Keratinocyte (primary cell): Measurements from ENCODE around the gene CNDP2. TPM values are rescaled to one million over a fixed set of nuclear protein-coding genes. Genes with fewer than 3 reads are reported as not detected.

Experiments used
- DNase-seq: peaks from one replicate; pipeline ENCODE4 v3.0.0-alpha.2; 2011; ENCODE audit warnings: low read depth, missing footprints, low spot score
- FAIRE-seq: peaks from 2 replicates; lab custom pipeline; 2011; peaks lifted over from hg19 to GRCh38; lab: Jason Lieb, UNC
- H2AFZ ChIP-seq: 2 replicates; pipeline ENCODE4 v1.6.0; 2012; ENCODE audit warnings: low read length, control low read depth, inconsistent platforms; ENCODE audit not compliant: control insufficient read depth
- H3K27ac ChIP-seq: 2 replicates; pipeline ENCODE4 v1.5.1; 2011; ENCODE audit warnings: low read length; ENCODE audit not compliant: control insufficient read depth, insufficient read depth
- H3K27me3 ChIP-seq: 3 replicates; pipeline ENCODE4 v1.6.0; 2011; ENCODE audit warnings: low read length; ENCODE audit not compliant: control insufficient read depth, insufficient read depth; ENCODE audit errors: extremely low read depth
- H3K36me3 ChIP-seq, 2 experiments: 2 replicates in 1 of 2; 3 replicates in 1 of 2; pipeline ENCODE4 v1.5.1; 2011; ENCODE audit warnings: low read length in 2 of 2, mild to moderate bottlenecking in 1 of 2; ENCODE audit not compliant: control insufficient read depth in 2 of 2, insufficient read depth in 2 of 2; ENCODE audit errors: extremely low read depth in 1 of 2
- H3K4me1 ChIP-seq: 3 replicates; pipeline ENCODE4 v1.5.1; 2011; ENCODE audit warnings: low read length; ENCODE audit not compliant: control insufficient read depth, insufficient read depth; ENCODE audit errors: extremely low read depth
- H3K4me2 ChIP-seq: 3 replicates; pipeline ENCODE4 v1.6.0; 2011; ENCODE audit warnings: low read depth, low read length; ENCODE audit not compliant: control insufficient read depth, insufficient read depth; ENCODE audit errors: extremely low read depth
- H3K4me3 ChIP-seq, 3 experiments: fragments of 200-600 bp in 1 of 3; sonication (generic) in 1 of 3; 2 replicates in 2 of 3; 3 replicates in 1 of 3; pipeline ENCODE4 v1.5.1; 2011 to 2016; ENCODE audit warnings: low read length in 3 of 3, mild to moderate bottlenecking in 3 of 3, control low read depth in 2 of 3, inconsistent platforms in 1 of 3, low read depth in 1 of 3, mixed read lengths in 1 of 3, mixed run types in 1 of 3, moderate library complexity in 1 of 3; ENCODE audit not compliant: control insufficient read depth in 2 of 3, insufficient read depth in 2 of 3; ENCODE audit errors: extremely low read depth in 1 of 3
- H3K79me2 ChIP-seq: 2 replicates; pipeline ENCODE4 v1.6.0; 2012; ENCODE audit warnings: low read length; ENCODE audit not compliant: control insufficient read depth, insufficient read depth
- H3K9ac ChIP-seq: 3 replicates; pipeline ENCODE4 v1.6.0; 2011; ENCODE audit warnings: low read length; ENCODE audit not compliant: control insufficient read depth, insufficient read depth; ENCODE audit errors: extremely low read depth
- H3K9me1 ChIP-seq: 3 replicates; pipeline ENCODE4 v1.6.0; 2011; ENCODE audit warnings: low read length; ENCODE audit not compliant: control insufficient read depth, insufficient read depth; ENCODE audit errors: extremely low read depth
- H3K9me3 ChIP-seq: 2 replicates; pipeline ENCODE4 v1.5.1; 2012; ENCODE audit warnings: low read depth, low read length; ENCODE audit not compliant: control insufficient read depth
- H4K20me1 ChIP-seq: 3 replicates; pipeline ENCODE4 v1.6.0; 2011; ENCODE audit warnings: low read length; ENCODE audit not compliant: control insufficient read depth, insufficient read depth; ENCODE audit errors: extremely low read depth
- EZH2 ChIP-seq: IDR thresholded peaks from one replicate; pipeline ENCODE4 v1.6.1; 2012; ENCODE audit warnings: inconsistent platforms, mild to moderate bottlenecking, low read length, moderate library complexity
- dilution Hi-C: fragments of 300-500 bp; cut with MboI; formaldehyde crosslinking; loops from one replicate; pipeline ENCODE4 v1.7.0; 2020; ENCODE audit warnings: low sequenced_read_pairs; ENCODE audit not compliant: extremely low pct_ligation_motif_present
- polyA plus RNA-seq, 5 experiments: library from polyadenylated mRNA; depleted of rRNA in 3 of 5; stranded (reverse) in 3 of 5; stranded (forward) in 1 of 5; unstranded in 1 of 5; fragments of >200 nt; gene quantifications; 1 replicate in 1 of 5; 2 replicates in 3 of 5; 3 replicates in 1 of 5; pipeline versions ENCODE4 v1.2.1 to v1.2.3, GENCODE V29; 2011 to 2012; ENCODE audit warnings: missing spikeins in 2 of 5, low read depth in 1 of 5, low replicate concordance in 1 of 5
- TF ChIP-seq, protein P1 (sequence below), 3 experiments: IDR thresholded peaks in 1 of 3; conservative IDR thresholded peaks in 1 of 3; optimal IDR thresholded peaks in 1 of 3; 2 replicates in 2 of 3; 3 replicates in 1 of 3; pipeline versions ENCODE3 to v1.5.1; 2011; ENCODE audit warnings: low read length in 3 of 3, mild to moderate bottlenecking in 3 of 3, moderate library complexity in 2 of 3, control low read depth in 1 of 3, inconsistent platforms in 1 of 3; ENCODE audit not compliant: insufficient read depth in 2 of 3; ENCODE audit errors: extremely low read depth in 1 of 3

Gene CNDP2
- polyA plus RNA-seq, 1 donor (not counting 4 experiments of a cell fraction or from before 2014, with no cell fraction given) = 126 TPM

GRCh38 chr18:74453642-74454198, 42.4 kb upstream of the CNDP2 start:
- Histone ChIP-seq H3K9ac (no peak overlapping the region), H3K36me3 (no peaks in the 10 kb centered on the region), H3K27ac (no peak overlapping the region), H4K20me1 (no peaks in the 10 kb centered on the region), H3K9me1 (no peaks in the 10 kb centered on the region), H3K27me3 (peaks cover 37% of the 10 kb centered on the region), H3K9me3 (no peaks in the 10 kb centered on the region), H3K79me2 (no peaks in the 10 kb centered on the region), H2AFZ (no peak overlapping the region), H3K4me2 (no peak overlapping the region), H3K4me3 (no peak overlapping the region), H3K4me1 (no peaks in the 10 kb centered on the region)
- DNase-seq (no peak), FAIRE-seq (no peak)
- TF ChIP-seq EZH2 = no peak
- TF ChIP-seq, protein P1, sequence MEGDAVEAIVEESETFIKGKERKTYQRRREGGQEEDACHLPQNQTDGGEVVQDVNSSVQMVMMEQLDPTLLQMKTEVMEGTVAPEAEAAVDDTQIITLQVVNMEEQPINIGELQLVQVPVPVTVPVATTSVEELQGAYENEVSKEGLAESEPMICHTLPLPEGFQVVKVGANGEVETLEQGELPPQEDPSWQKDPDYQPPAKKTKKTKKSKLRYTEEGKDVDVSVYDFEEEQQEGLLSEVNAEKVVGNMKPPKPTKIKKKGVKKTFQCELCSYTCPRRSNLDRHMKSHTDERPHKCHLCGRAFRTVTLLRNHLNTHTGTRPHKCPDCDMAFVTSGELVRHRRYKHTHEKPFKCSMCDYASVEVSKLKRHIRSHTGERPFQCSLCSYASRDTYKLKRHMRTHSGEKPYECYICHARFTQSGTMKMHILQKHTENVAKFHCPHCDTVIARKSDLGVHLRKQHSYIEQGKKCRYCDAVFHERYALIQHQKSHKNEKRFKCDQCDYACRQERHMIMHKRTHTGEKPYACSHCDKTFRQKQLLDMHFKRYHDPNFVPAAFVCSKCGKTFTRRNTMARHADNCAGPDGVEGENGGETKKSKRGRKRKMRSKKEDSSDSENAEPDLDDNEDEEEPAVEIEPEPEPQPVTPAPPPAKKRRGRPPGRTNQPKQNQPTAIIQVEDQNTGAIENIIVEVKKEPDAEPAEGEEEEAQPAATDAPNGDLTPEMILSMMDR (optimal IDR thresholded peaks at IDR 0.05 in 1 of 3, IDR thresholded peaks at IDR 0.05 in 1 of 3, conservative IDR thresholded peaks at IDR 0.05 in 1 of 3; ENCODE audit: extremely low read depth in 1 of 3, insufficient read depth in 2 of 3, low read length in 3 of 3) = no peak
- dilution Hi-C loops = no loop called here

- DNase-seq = no peak
- no peak for TF ChIP-seq EZH2
- TF ChIP-seq, protein P1 (optimal IDR thresholded peaks at IDR 0.05 in 1 of 3, IDR thresholded peaks at IDR 0.05 in 1 of 3, conservative IDR thresholded peaks at IDR 0.05 in 1 of 3; ENCODE audit: extremely low read depth in 1 of 3, insufficient read depth in 2 of 3, low read length in 3 of 3) = no peak
- no peak overlapping the region for H3K27ac ChIP-seq
- no peak overlapping the region for H3K9ac ChIP-seq
- no peak overlapping the region for H3K4me2 ChIP-seq
- H3K4me1 ChIP-seq = no peaks in the 10 kb centered on the region
- H2AFZ ChIP-seq = no peak overlapping the region
- H3K27me3 ChIP-seq = peaks cover 41% of the 10 kb centered on the region
- no peaks in the 10 kb centered on the region for H3K36me3 ChIP-seq
- no peaks in the 10 kb centered on the region for H4K20me1 ChIP-seq
- no peak overlapping the region for H3K4me3 ChIP-seq
- H3K79me2 ChIP-seq = no peaks in the 10 kb centered on the region
- dilution Hi-C loops = no loop called here
- no peaks in the 10 kb centered on the region for H3K9me3 ChIP-seq
- no peaks in the 10 kb centered on the region for H3K9me1 ChIP-seq
- no peak for FAIRE-seq
Measured at GRCh38 chr18:74454279-74454751, 41.8 kb upstream of the CNDP2 start.
